ENCODE data around the gene USP6NL. TPM values are rescaled to one million over a fixed set of nuclear protein-coding genes. Genes with fewer than 3 reads are reported as not detected.

USP6NL gene
- total and polyA plus RNA-seq, 10 of the 15 experiments (the other 5 are each of a cell fraction or from before 2014, with no cell fraction given) = 4.0 to 27.7 (median 18.2) TPM

DNA sequence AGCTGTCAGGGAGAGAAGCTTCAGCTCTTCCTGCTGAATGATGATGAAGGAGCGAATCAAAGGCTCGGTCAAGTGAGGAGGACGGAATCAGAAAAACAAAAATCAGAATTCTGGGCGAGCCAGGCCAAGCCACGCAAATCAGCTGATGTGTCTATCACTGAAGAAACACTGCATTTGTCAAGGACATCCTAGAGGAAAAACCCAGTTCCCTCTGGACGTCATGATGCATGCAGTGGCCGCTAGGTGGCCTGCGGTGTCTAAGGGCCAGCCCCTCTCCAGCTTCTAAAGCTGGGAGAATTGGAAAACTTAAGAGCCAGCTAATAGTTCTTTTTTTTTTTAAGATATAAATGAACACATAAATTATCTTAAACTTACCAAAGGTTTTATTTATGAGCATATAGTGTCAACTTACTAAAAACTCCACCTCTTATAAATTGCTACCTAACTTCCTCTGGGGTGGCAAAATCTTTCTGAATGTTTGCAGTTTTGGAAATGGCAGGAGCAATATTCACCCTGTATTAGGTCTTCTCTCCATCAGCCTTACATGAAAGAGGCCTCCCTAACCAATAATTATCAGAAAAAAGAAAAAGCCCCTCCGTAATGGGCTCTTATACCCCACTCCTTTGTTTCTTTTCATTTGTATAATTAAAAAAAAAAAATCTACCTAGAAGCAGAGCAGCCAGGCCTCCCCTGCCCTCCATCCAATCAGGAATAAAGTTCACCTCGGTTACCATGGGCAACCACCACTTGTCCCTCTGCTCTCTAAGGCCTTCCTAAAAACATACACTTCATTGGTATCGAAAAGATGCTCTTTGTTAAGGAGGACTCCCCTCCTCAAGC, 186.8 kb downstream of the USP6NL start (continued):
- TF ChIP-seq, protein P1, sequence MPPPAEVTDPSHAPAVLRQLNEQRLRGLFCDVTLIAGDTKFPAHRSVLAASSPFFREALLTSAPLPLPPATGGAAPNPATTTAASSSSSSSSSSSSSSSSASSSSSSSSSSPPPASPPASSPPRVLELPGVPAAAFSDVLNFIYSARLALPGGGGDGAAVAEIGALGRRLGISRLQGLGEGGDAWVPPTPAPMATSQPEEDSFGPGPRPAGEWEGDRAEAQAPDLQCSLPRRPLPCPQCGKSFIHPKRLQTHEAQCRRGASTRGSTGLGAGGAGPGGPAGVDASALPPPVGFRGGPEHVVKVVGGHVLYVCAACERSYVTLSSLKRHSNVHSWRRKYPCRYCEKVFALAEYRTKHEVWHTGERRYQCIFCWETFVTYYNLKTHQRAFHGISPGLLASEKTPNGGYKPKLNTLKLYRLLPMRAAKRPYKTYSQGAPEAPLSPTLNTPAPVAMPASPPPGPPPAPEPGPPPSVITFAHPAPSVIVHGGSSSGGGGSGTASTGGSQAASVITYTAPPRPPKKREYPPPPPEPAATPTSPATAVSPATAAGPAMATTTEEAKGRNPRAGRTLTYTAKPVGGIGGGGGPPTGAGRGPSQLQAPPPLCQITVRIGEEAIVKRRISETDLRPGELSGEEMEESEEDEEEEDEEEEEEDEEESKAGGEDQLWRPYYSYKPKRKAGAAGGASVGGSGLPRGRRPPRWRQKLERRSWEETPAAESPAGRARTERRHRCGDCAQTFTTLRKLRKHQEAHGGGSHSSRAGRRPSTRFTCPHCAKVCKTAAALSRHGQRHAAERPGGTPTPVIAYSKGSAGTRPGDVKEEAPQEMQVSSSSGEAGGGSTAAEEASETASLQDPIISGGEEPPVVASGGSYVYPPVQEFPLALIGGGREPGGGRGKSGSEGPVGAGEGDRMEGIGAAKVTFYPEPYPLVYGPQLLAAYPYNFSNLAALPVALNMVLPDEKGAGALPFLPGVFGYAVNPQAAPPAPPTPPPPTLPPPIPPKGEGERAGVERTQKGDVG (CRISPR knock-in tag; IDR thresholded peaks at IDR 0.05) = no peak
- TF ChIP-seq SMC3 (IDR thresholded peaks at IDR 0.05; ENCODE audit: borderline replicate concordance, low read length) (peak; percentile 78), NFIC (IDR thresholded peaks at IDR 0.05; ENCODE audit: low read depth, low read length) (no peak), GATAD2B (conservative IDR thresholded peaks at IDR 0.05; ENCODE audit: low read depth) (no peak), HDAC6 (IDR thresholded peaks at IDR 0.05; ENCODE audit: unreplicated experiment) (no peak), SMAD5 (IDR thresholded peaks at IDR 0.05; ENCODE audit: low read depth) (no peak), JUND (IDR thresholded peaks at IDR 0.05; ENCODE audit: low read depth, low read length) (no peak), CREB1 (IDR thresholded peaks at IDR 0.05; ENCODE audit: low read depth) (peak; percentile 61; the same call in 1 of the 2 replicates), SMARCA5 (IDR thresholded peaks at IDR 0.05) (no peak), ZBTB33 (IDR thresholded peaks at IDR 0.05) (no peak), BACH1 (IDR thresholded peaks at IDR 0.05; ENCODE audit: borderline replicate concordance) (no peak), ATF3 (IDR thresholded peaks at IDR 0.05; ENCODE audit: borderline replicate concordance, extremely low read depth, low read depth, low read length) (no peak), GABPA (IDR thresholded peaks at IDR 0.05; ENCODE audit: low read depth) (no peak), PKNOX1 (IDR thresholded peaks at IDR 0.05) (no peak), CEBPB (IDR thresholded peaks at IDR 0.05; ENCODE audit: borderline replicate concordance in 1 of 2, low read depth in 2 of 2, low read length in 2 of 2) (no peak), TBL1XR1 (IDR thresholded peaks at IDR 0.05; ENCODE audit: low read depth, low read length) (no peak), ZNF207 (IDR thresholded peaks at IDR 0.05; ENCODE audit: borderline replicate concordance) (no peak), ZNF622 (IDR thresholded peaks at IDR 0.05) (no peak)
- TF ChIP-seq, protein P2, sequence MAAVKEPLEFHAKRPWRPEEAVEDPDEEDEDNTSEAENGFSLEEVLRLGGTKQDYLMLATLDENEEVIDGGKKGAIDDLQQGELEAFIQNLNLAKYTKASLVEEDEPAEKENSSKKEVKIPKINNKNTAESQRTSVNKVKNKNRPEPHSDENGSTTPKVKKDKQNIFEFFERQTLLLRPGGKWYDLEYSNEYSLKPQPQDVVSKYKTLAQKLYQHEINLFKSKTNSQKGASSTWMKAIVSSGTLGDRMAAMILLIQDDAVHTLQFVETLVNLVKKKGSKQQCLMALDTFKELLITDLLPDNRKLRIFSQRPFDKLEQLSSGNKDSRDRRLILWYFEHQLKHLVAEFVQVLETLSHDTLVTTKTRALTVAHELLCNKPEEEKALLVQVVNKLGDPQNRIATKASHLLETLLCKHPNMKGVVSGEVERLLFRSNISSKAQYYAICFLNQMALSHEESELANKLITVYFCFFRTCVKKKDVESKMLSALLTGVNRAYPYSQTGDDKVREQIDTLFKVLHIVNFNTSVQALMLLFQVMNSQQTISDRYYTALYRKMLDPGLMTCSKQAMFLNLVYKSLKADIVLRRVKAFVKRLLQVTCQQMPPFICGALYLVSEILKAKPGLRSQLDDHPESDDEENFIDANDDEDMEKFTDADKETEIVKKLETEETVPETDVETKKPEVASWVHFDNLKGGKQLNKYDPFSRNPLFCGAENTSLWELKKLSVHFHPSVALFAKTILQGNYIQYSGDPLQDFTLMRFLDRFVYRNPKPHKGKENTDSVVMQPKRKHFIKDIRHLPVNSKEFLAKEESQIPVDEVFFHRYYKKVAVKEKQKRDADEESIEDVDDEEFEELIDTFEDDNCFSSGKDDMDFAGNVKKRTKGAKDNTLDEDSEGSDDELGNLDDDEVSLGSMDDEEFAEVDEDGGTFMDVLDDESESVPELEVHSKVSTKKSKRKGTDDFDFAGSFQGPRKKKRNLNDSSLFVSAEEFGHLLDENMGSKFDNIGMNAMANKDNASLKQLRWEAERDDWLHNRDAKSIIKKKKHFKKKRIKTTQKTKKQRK (IDR thresholded peaks at IDR 0.05; ENCODE audit: low read depth, low read length) = no peak

Data from GM12878 (cell line).